ENCODE results near the gene UBE2L3.
A peak's percentile ranks its signal among the peaks of the same experiment; 100 is the strongest.

- TF ChIP-seq ESRRA (CRISPR knock-in tag; IDR thresholded peaks at IDR 0.05; ENCODE audit: low read depth) (no peak), ZNF264 (CRISPR knock-in tag; IDR thresholded peaks at IDR 0.05) (no peak), CHD4 (IDR thresholded peaks at IDR 0.05; ENCODE audit: borderline replicate concordance, low read length) (no peak), ZNF570 (CRISPR knock-in tag; IDR thresholded peaks at IDR 0.05; ENCODE audit: borderline replicate concordance) (no peak), CTCF (CRISPR knock-in tag; IDR thresholded peaks at IDR 0.05) (peak; percentile 57), ZBTB40 (IDR thresholded peaks at IDR 0.05) (no peak), ZBTB40 (CRISPR knock-in tag; IDR thresholded peaks at IDR 0.05) (no peak; the same call in 1 of the 2 replicates), HCFC1 (IDR thresholded peaks at IDR 0.05; ENCODE audit: low read depth, low read length) (no peak), FOXO4 (CRISPR knock-in tag; conservative IDR thresholded peaks at IDR 0.05) (no peak), SIN3A (IDR thresholded peaks at IDR 0.05; ENCODE audit: borderline replicate concordance, low read depth, low read length) (no peak; the same call in 1 of the 2 replicates), RNF2 (conservative IDR thresholded peaks at IDR 0.05; ENCODE audit: low read depth) (no peak), MLX (CRISPR knock-in tag; IDR thresholded peaks at IDR 0.05) (0 out of 2 replicates have a peak, but pooled peaks have one; percentile 37), ZNF331 (CRISPR knock-in tag; IDR thresholded peaks at IDR 0.05) (no peak; the same call in 1 of the 2 replicates), CREM (IDR thresholded peaks at IDR 0.05) (no peak), CREM (CRISPR knock-in tag; IDR thresholded peaks at IDR 0.05) (no peak)
Observed at GRCh38 chr22:21657360-21658032, 90.0 kb downstream of the UBE2L3 start.
